HCT116 (cell line): Measurements from ENCODE around the gene SUGCT. TPM values are rescaled to one million over a fixed set of nuclear protein-coding genes. Genes with fewer than 3 reads are reported as not detected.

ENCODE experiments used
- ATAC-seq: fragments of 200-7000 bp; cut with Tn5 transposase; 2 replicates; pipeline ENCODE4 v1.9.1; 2020; ENCODE audit warnings: mild to moderate bottlenecking, moderate library complexity
- BruUV-seq: library from RNA; stranded (reverse); fragments of 400-500 nt; replicated peaks from 2 replicates; lab custom pipeline; 2021; lab: Mats Ljungman, UMichigan
- CTCF ChIA-PET: fragments of 300-600 bp; sonication (Branson Sonifier 250); formaldehyde crosslinking; loops from one replicate; lab custom pipeline; 2021; ENCODE audit warnings: antibody characterized with exemption; lab: Charles Lee
- POLR2A ChIA-PET: fragments of 300-600, 350-600 bp; sonication (Branson Sonifier 250); formaldehyde crosslinking; loops from one replicate; lab custom pipeline; 2021; ENCODE audit warnings: antibody characterized with exemption; lab: Charles Lee
- RAD21 ChIA-PET, 2 experiments: fragments of 300-600 bp; sonication (Branson Sonifier 250); formaldehyde crosslinking; loops; one replicate each; lab custom pipeline; 2023; ENCODE audit warnings: low total read pairs in 2 of 2; ENCODE audit not compliant: uncharacterized antibody in 2 of 2, unreplicated experiment in 2 of 2, low non-redundant PET in 1 of 2; lab: Charles Lee
- DNase-seq: peaks from one replicate; pipeline ENCODE4 v3.0.0-alpha.2; 2010; ENCODE audit warnings: low read depth, low spot score
- H2AFZ ChIP-seq: fragments of 200-600 bp; shearing (Covaris generic), sonication (generic); 2 replicates; pipeline ENCODE4 v1.6.1; 2017; ENCODE audit warnings: low read depth, mixed run types, mixed read lengths, antibody characterized with exemption, low read length; ENCODE audit not compliant: poor library complexity, severe bottlenecking
- H3K27ac ChIP-seq: 2 replicates; pipeline ENCODE4 v1.5.1; 2012; ENCODE audit warnings: low read depth, low read length
- H3K27me3 ChIP-seq: fragments of 200-600 bp; sonication (generic); 2 replicates; pipeline ENCODE4 v1.6.1; 2016; ENCODE audit warnings: mixed run types, low read length, mixed read lengths; ENCODE audit not compliant: insufficient read depth
- H3K36me3 ChIP-seq, 2 experiments: fragments of 200-500 bp in 1 of 2; fragments of 200-600 bp in 1 of 2; sonication (Bioruptor generic) in 1 of 2; sonication (generic) in 1 of 2; 2 replicates each; pipeline versions ENCODE4 v1.5.1 to v1.6.1; 2014 to 2016; ENCODE audit warnings: low read length in 2 of 2, inconsistent platforms in 1 of 2, mixed read lengths in 1 of 2, mixed run types in 1 of 2; ENCODE audit not compliant: insufficient read depth in 2 of 2, control insufficient read depth in 1 of 2
- H3K4me1 ChIP-seq, 2 experiments: fragments of 200-600 bp in 1 of 2; sonication (generic) in 1 of 2; 2 replicates each; pipeline versions ENCODE4 v1.5.1 to v1.6.1; 2012 to 2017; ENCODE audit warnings: low read length in 2 of 2, inconsistent platforms in 1 of 2, mild to moderate bottlenecking in 1 of 2, mixed read lengths in 1 of 2, mixed run types in 1 of 2, moderate library complexity in 1 of 2; ENCODE audit not compliant: insufficient read depth in 2 of 2, control insufficient read depth in 1 of 2
- H3K4me2 ChIP-seq: fragments of 200-600 bp; sonication (generic); 2 replicates; pipeline ENCODE4 v1.6.1; 2017; ENCODE audit warnings: mixed run types, low read length, mixed read lengths
- H3K4me3 ChIP-seq, 2 experiments: fragments of 200-600 bp in 1 of 2; sonication (generic) in 1 of 2; replicated peaks in 1 of 2; 2 replicates each; pipeline ENCODE4 v1.5.1; 2011 to 2016; ENCODE audit warnings: low read length in 2 of 2, control low read depth in 1 of 2, low read depth in 1 of 2, mild to moderate bottlenecking in 1 of 2, mixed read lengths in 1 of 2, mixed run types in 1 of 2
- H3K79me2 ChIP-seq: fragments of 200-600 bp; sonication (generic); 2 replicates; pipeline ENCODE4 v1.6.1; 2017; ENCODE audit warnings: mild to moderate bottlenecking, mixed run types, low read length, moderate library complexity, mixed read lengths; ENCODE audit not compliant: insufficient read depth
- H3K9ac ChIP-seq: fragments of 200-600 bp; sonication (generic); 2 replicates; pipeline ENCODE4 v1.6.1; 2016; ENCODE audit warnings: low read length, mixed read lengths
- H3K9me2 ChIP-seq: fragments of 200-600 bp; sonication (generic), shearing (Covaris generic); 2 replicates; pipeline ENCODE4 v1.6.1; 2017; ENCODE audit warnings: mixed run types, mild to moderate bottlenecking, moderate library complexity; ENCODE audit not compliant: insufficient read depth
- H3K9me3 ChIP-seq, 2 experiments: fragments of 200-500 bp in 1 of 2; fragments of 200-600 bp in 1 of 2; sonication (Bioruptor generic) in 1 of 2; sonication (generic) in 1 of 2; 2 replicates each; pipeline ENCODE4 v1.6.1; 2014 to 2017; ENCODE audit warnings: low read length in 2 of 2, mixed read lengths in 2 of 2, inconsistent platforms in 1 of 2, low read depth in 1 of 2, mild to moderate bottlenecking in 1 of 2, mixed run types in 1 of 2, moderate library complexity in 1 of 2; ENCODE audit not compliant: control insufficient read depth in 1 of 2, insufficient read depth in 1 of 2
- H4K20me1 ChIP-seq: fragments of 200-600 bp; sonication (generic), shearing (Covaris generic); 2 replicates; pipeline ENCODE4 v1.6.1; 2017; ENCODE audit warnings: mixed run types, mild to moderate bottlenecking, moderate library complexity; ENCODE audit not compliant: insufficient read depth
- CBX3 ChIP-seq: IDR thresholded peaks from 2 replicates; pipeline ENCODE4 v1.6.1; 2012; ENCODE audit warnings: low read depth
- CEBPB ChIP-seq: IDR thresholded peaks from 2 replicates; pipeline ENCODE4 v1.6.1; 2012; ENCODE audit warnings: low read depth
- EGR1 ChIP-seq: IDR thresholded peaks from 2 replicates; pipeline ENCODE4 v1.6.1; 2012; ENCODE audit warnings: low read depth
- EZH2 ChIP-seq: fragments of 200-600 bp; sonication (generic); IDR thresholded peaks from 2 replicates; pipeline ENCODE4 v1.6.1; 2017; ENCODE audit warnings: antibody characterized with exemption, mixed run types
- EZH2phosphoT487 ChIP-seq: fragments of 200-600 bp; IDR thresholded peaks from 2 replicates; pipeline ENCODE4 v1.6.1; 2018; ENCODE audit warnings: antibody characterized with exemption, borderline replicate concordance
- FOSL1 ChIP-seq: IDR thresholded peaks from 2 replicates; pipeline ENCODE4 v1.6.1; 2012; ENCODE audit warnings: low read depth
- JUND ChIP-seq: IDR thresholded peaks from 2 replicates; pipeline ENCODE4 v1.6.1; 2012
- POLR2AphosphoS5 ChIP-seq: IDR thresholded peaks from 2 replicates; pipeline ENCODE4 v1.6.1; 2011; ENCODE audit warnings: mild to moderate bottlenecking, low read depth, low read length, moderate library complexity
- RAD21 ChIP-seq: IDR thresholded peaks from 2 replicates; pipeline ENCODE4 v1.6.1; 2012; ENCODE audit warnings: low read depth, mild to moderate bottlenecking
- SP1 ChIP-seq: IDR thresholded peaks from 2 replicates; pipeline ENCODE4 v1.6.1; 2012; ENCODE audit warnings: low read depth
- TCF7L2 ChIP-seq: IDR thresholded peaks from 2 replicates; pipeline ENCODE4 v1.7.0; 2011; ENCODE audit warnings: borderline replicate concordance, inconsistent platforms; ENCODE audit not compliant: insufficient read depth, insufficient read length; ENCODE audit errors: extremely low read depth
- ZFX ChIP-seq: fragments of 450-650 bp; IDR thresholded peaks from 2 replicates; pipeline ENCODE4 v1.6.1; 2017
- ZNF274 ChIP-seq: fragments of 200-500 bp; sonication (Bioruptor generic); IDR thresholded peaks from 2 replicates; pipeline ENCODE4 v1.6.1; 2014; ENCODE audit warnings: mild to moderate bottlenecking, low read depth, low read length, inconsistent platforms
- intact Hi-C: fragments of 100-400 bp; cut with micrococcal nuclease; formaldehyde crosslinking; loops from 2 replicates; pipeline ENCODE4 v1.10.0; 2022
- total RNA-seq: library from RNA; stranded (reverse); gene quantifications from one replicate; pipeline ENCODE4 v1.2.1, GENCODE V29; 2021; ENCODE audit not compliant: unreplicated experiment
- TF ChIP-seq, protein P1 (sequence below): IDR thresholded peaks from 2 replicates; pipeline ENCODE4 v1.6.1; 2012
- TF ChIP-seq, protein P2 (sequence below): IDR thresholded peaks from 2 replicates; pipeline ENCODE4 v1.6.1; 2011; ENCODE audit warnings: mild to moderate bottlenecking, low read length, moderate library complexity; ENCODE audit not compliant: insufficient replicate concordance; ENCODE audit errors: extremely low read depth
- TF ChIP-seq, protein P3 (sequence below): IDR thresholded peaks from 2 replicates; pipeline ENCODE4 v1.6.1; 2012; ENCODE audit warnings: low read depth

SUGCT gene
- total RNA-seq, 1 experiment from 2014 or later: 4.4 TPM

GRCh38 chr7:40165216-40165615 lies 30.4 kb downstream of the SUGCT start:
- H4K20me1 ChIP-seq: no peaks in the 10 kb centered on the region
- H3K4me2 ChIP-seq: no peak overlapping the region
- no peak overlapping the region for H3K27ac ChIP-seq
- no peaks in the 10 kb centered on the region for H3K27me3 ChIP-seq
- BruUV-seq: no TSS peak
- RAD21 ChIA-PET: no interaction called here
- no peak overlapping the region for H3K4me3 ChIP-seq
- intact Hi-C loops: no loop called here
- no peak for ATAC-seq
- CTCF ChIA-PET: no interaction called here
- H2AFZ ChIP-seq: no peak overlapping the region
- H3K9ac ChIP-seq: no peak overlapping the region
- TF ChIP-seq ZNF274 (no peak), JUND (no peak), POLR2AphosphoS5 (no peak), TCF7L2 (no peak), EZH2phosphoT487 (no peak)
- H3K79me2 ChIP-seq: no peaks in the 10 kb centered on the region
- H3K9me3 ChIP-seq: no peaks in the 10 kb centered on the region
- DNase-seq: no peak
- POLR2A ChIA-PET: no interaction called here
- no peaks in the 10 kb centered on the region for H3K36me3 ChIP-seq
- no peaks in the 10 kb centered on the region for H3K9me2 ChIP-seq
- 0 out of 4 replicates have a peak, but pooled peaks cover 0 to 5% of the 10 kb centered on the region in 2 experiments for H3K4me1 ChIP-seq

- Histone ChIP-seq H3K9me2 (no peaks in the 10 kb centered on the region), H3K4me2 (no peak overlapping the region), H3K9me3 (no peaks in the 10 kb centered on the region), H3K4me1 (0 out of 4 replicates have a peak, but pooled peaks cover 0 to 5% of the 10 kb centered on the region in 2 experiments), H3K4me3 (no peak overlapping the region), H3K27me3 (no peaks in the 10 kb centered on the region), H2AFZ (no peak overlapping the region), H3K79me2 (no peaks in the 10 kb centered on the region), H3K36me3 (no peaks in the 10 kb centered on the region), H3K9ac (no peak overlapping the region), H4K20me1 (no peaks in the 10 kb centered on the region), H3K27ac (no peak overlapping the region)
- ChIA-PET POLR2A (no interaction called here), CTCF (no interaction called here), RAD21 (no interaction called here)
- ATAC-seq (no peak), DNase-seq (no peak)
- BruUV-seq: no TSS peak
- intact Hi-C loops: no loop called here
- no peak for TF ChIP-seq RAD21
- no peak for TF ChIP-seq EZH2phosphoT487
- TF ChIP-seq TCF7L2: no peak
- TF ChIP-seq CEBPB: no peak
- no peak for TF ChIP-seq ZNF274
- TF ChIP-seq SP1: no peak
- TF ChIP-seq, protein P1, sequence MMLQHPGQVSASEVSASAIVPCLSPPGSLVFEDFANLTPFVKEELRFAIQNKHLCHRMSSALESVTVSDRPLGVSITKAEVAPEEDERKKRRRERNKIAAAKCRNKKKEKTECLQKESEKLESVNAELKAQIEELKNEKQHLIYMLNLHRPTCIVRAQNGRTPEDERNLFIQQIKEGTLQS: no peak
- no peak for TF ChIP-seq ZFX
- TF ChIP-seq POLR2AphosphoS5: no peak
- TF ChIP-seq FOSL1: no peak
- TF ChIP-seq, protein P2, sequence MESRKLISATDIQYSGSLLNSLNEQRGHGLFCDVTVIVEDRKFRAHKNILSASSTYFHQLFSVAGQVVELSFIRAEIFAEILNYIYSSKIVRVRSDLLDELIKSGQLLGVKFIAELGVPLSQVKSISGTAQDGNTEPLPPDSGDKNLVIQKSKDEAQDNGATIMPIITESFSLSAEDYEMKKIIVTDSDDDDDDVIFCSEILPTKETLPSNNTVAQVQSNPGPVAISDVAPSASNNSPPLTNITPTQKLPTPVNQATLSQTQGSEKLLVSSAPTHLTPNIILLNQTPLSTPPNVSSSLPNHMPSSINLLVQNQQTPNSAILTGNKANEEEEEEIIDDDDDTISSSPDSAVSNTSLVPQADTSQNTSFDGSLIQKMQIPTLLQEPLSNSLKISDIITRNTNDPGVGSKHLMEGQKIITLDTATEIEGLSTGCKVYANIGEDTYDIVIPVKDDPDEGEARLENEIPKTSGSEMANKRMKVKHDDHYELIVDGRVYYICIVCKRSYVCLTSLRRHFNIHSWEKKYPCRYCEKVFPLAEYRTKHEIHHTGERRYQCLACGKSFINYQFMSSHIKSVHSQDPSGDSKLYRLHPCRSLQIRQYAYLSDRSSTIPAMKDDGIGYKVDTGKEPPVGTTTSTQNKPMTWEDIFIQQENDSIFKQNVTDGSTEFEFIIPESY: no peak
- no peak for TF ChIP-seq JUND
- TF ChIP-seq EGR1: no peak
- TF ChIP-seq CBX3: no peak
- TF ChIP-seq, protein P3, sequence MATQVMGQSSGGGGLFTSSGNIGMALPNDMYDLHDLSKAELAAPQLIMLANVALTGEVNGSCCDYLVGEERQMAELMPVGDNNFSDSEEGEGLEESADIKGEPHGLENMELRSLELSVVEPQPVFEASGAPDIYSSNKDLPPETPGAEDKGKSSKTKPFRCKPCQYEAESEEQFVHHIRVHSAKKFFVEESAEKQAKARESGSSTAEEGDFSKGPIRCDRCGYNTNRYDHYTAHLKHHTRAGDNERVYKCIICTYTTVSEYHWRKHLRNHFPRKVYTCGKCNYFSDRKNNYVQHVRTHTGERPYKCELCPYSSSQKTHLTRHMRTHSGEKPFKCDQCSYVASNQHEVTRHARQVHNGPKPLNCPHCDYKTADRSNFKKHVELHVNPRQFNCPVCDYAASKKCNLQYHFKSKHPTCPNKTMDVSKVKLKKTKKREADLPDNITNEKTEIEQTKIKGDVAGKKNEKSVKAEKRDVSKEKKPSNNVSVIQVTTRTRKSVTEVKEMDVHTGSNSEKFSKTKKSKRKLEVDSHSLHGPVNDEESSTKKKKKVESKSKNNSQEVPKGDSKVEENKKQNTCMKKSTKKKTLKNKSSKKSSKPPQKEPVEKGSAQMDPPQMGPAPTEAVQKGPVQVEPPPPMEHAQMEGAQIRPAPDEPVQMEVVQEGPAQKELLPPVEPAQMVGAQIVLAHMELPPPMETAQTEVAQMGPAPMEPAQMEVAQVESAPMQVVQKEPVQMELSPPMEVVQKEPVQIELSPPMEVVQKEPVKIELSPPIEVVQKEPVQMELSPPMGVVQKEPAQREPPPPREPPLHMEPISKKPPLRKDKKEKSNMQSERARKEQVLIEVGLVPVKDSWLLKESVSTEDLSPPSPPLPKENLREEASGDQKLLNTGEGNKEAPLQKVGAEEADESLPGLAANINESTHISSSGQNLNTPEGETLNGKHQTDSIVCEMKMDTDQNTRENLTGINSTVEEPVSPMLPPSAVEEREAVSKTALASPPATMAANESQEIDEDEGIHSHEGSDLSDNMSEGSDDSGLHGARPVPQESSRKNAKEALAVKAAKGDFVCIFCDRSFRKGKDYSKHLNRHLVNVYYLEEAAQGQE: no peak
- no peak for TF ChIP-seq EZH2
These were observed 32.5 kb downstream of the SUGCT start for GRCh38 chr7:40167291-40167690.
